ENCODE measurements around the gene AMBRA1. TPM values are rescaled to one million over a fixed set of nuclear protein-coding genes. Genes with fewer than 3 reads are reported as not detected.

The AMBRA1 gene, protein sequence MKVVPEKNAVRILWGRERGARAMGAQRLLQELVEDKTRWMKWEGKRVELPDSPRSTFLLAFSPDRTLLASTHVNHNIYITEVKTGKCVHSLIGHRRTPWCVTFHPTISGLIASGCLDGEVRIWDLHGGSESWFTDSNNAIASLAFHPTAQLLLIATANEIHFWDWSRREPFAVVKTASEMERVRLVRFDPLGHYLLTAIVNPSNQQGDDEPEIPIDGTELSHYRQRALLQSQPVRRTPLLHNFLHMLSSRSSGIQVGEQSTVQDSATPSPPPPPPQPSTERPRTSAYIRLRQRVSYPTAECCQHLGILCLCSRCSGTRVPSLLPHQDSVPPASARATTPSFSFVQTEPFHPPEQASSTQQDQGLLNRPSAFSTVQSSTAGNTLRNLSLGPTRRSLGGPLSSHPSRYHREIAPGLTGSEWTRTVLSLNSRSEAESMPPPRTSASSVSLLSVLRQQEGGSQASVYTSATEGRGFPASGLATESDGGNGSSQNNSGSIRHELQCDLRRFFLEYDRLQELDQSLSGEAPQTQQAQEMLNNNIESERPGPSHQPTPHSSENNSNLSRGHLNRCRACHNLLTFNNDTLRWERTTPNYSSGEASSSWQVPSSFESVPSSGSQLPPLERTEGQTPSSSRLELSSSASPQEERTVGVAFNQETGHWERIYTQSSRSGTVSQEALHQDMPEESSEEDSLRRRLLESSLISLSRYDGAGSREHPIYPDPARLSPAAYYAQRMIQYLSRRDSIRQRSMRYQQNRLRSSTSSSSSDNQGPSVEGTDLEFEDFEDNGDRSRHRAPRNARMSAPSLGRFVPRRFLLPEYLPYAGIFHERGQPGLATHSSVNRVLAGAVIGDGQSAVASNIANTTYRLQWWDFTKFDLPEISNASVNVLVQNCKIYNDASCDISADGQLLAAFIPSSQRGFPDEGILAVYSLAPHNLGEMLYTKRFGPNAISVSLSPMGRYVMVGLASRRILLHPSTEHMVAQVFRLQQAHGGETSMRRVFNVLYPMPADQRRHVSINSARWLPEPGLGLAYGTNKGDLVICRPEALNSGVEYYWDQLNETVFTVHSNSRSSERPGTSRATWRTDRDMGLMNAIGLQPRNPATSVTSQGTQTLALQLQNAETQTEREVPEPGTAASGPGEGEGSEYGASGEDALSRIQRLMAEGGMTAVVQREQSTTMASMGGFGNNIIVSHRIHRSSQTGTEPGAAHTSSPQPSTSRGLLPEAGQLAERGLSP (N-terminal part only)
- 21.8 and 24.6 TPM in 2 replicates for total RNA-seq (2014; rRNA removed; shearing (Covaris generic))
- total RNA-seq (2022) = 30.7 and 35.2 TPM in 2 replicates
- Bru-seq, nascent RNA = percentile 78 among the genes with signal in this experiment
- BruChase-seq, experiment 1, labeled RNA remaining after a 6-hour chase = percentile 74 among the genes with signal in this experiment
- percentile 70 among the genes with signal in this experiment for BruChase-seq, experiment 2, labeled RNA remaining after a 2-hour chase
- long read RNA-seq, partial matches to known transcripts = 4 of 17 reads
- long read RNA-seq, other reads (novel, unspliced or antisense) = 13 of 17 reads

DNA sequence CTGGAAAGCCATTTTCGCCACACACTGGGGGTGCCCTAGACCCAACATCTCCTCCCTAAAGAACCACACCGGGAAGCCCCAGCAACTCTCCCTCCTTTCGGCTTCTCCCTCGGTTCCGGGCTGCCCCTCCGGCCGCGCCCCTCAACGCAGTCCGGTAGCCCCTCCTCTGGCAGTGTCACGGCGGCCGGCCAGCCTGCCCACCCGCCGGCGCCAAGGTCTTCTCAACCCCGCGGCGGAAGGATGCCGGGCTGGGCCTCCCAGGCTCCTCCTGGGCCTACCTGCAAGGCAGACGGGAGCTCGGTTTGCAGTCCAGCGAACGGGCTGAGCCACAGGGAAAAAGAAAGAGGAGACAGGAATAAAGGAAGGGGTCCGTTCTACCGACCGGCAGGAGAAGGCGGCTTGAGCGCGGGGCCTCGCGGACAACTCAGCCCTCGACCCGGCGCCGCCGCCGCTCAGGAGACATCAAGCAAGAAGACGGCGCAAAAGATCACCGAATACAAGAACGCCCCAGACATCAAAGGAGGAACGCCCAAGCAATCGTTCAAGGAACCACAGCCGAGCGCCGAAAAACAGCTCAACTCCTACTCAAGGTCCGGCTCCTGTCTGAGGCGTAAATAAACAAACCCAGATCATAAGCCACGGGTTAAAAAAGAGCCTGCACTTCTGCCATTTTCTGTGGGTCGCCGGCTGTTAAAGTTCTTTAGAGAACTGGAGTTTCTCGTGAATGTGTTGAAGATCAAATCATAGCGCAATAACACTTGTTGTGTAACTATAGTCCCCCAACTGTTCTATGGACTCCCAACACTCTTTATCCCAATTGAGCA is at the start of gene AMBRA1:
TSS of gene AMBRA1 (minus strand) at position 474 of the 824 bp plus-strand sequence. CDS start 45,643 bp downstream, outside the sequence.
- TF ChIP-seq EZH2phosphoT487 (IDR thresholded peaks at IDR 0.05; ENCODE audit: borderline replicate concordance, low read depth, low read length) = no peak
- TF ChIP-seq, protein P1, sequence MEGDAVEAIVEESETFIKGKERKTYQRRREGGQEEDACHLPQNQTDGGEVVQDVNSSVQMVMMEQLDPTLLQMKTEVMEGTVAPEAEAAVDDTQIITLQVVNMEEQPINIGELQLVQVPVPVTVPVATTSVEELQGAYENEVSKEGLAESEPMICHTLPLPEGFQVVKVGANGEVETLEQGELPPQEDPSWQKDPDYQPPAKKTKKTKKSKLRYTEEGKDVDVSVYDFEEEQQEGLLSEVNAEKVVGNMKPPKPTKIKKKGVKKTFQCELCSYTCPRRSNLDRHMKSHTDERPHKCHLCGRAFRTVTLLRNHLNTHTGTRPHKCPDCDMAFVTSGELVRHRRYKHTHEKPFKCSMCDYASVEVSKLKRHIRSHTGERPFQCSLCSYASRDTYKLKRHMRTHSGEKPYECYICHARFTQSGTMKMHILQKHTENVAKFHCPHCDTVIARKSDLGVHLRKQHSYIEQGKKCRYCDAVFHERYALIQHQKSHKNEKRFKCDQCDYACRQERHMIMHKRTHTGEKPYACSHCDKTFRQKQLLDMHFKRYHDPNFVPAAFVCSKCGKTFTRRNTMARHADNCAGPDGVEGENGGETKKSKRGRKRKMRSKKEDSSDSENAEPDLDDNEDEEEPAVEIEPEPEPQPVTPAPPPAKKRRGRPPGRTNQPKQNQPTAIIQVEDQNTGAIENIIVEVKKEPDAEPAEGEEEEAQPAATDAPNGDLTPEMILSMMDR (conservative IDR thresholded peaks at IDR 0.05; ENCODE audit: low read length) = no peak
- no peaks in the 10 kb centered on the region; the same call in 1 of the 2 replicates for H3K36me3 ChIP-seq (ENCODE audit: insufficient read depth, low read length)
- ChIA-PET POLR2A (interaction anchor here (0.6 to 1.6 kb wide), 5 partner anchors 15 to 180 kb away, joined by 3 to 6 read pairs (median 4); no protein-coding TSS in a partner anchor), CTCF (ENCODE audit: unreplicated experiment) (interaction anchor here (1.2 to 1.3 kb wide), 2 partner anchors 22 to 24 kb away, joined by 3 read pairs; partner anchors contain the start of gene ATG13)
- peaks cover 50% of the 10 kb centered on the region for H3K79me2 ChIP-seq (ENCODE audit: insufficient read depth, low read depth, low read length)
- no peaks in the 10 kb centered on the region for H3K9me2 ChIP-seq (ENCODE audit: insufficient read depth, low read length)
- H2AFZ ChIP-seq (ENCODE audit: low read length) = peak within 1 kb of the TSS; percentile 96
- peaks cover 13% of the 10 kb centered on the region; the same call in 1 of the 2 replicates for H4K20me1 ChIP-seq (ENCODE audit: insufficient read depth, low read length)
- peaks cover 22% of the 10 kb centered on the region for H3K4me1 ChIP-seq (ENCODE audit: insufficient read depth, low read length, poor library complexity, severe bottlenecking)
- TSS peak; percentile 63 for BruUV-seq (replicated peaks)
- H3K4me2 ChIP-seq (ENCODE audit: low read length) = peak within 1 kb of the TSS; percentile 94
- H3K9me3 ChIP-seq (ENCODE audit: low read length) = no peaks in the 10 kb centered on the region
- peak within 1 kb of the TSS; percentile 36 for H3K27ac ChIP-seq (ENCODE audit: low read depth, low read length, poor library complexity, severe bottlenecking)
- DNase-seq (ENCODE audit: low spot score) = peak; percentile 94
- intact Hi-C loops (cut with micrococcal nuclease; ENCODE audit: unreplicated experiment) = loop anchor here (2.0 kb wide), 1 partner anchor 23 kb away; the partner anchor contains the start of genes ATG13 and HARBI1
- H3K4me3 ChIP-seq (ENCODE audit: low read depth, low read length, poor library complexity, severe bottlenecking) = peak within 1 kb of the TSS; percentile 85

DNA sequence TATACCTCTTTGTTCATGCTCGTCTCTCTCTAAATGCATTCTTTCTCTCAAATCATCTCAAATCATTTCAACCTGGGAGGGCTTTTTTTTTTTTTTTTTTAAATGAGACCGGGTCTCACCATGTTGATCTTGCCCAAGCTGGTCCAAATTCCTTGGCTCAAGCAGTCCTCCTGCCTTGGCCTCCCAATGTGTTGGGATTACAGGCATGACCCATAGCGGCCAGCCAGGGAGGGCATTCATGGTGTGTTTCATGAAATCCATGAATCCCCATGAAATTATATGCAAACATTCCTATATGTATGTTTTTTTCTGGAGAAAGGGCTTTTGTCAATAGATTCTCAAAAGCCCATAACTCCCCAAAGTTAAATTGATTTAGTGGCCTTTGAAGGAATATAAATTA is 49.7 kb upstream of the AMBRA1 start:
- H4K20me1 ChIP-seq (ENCODE audit: insufficient read depth, low read length) = no peaks in the 10 kb centered on the region
- ChIA-PET CTCF (ENCODE audit: unreplicated experiment) (no interaction called here), POLR2A (interaction anchor here (0.6 to 1.6 kb wide), 7 partner anchors 13 to 189 kb away, joined by 3 to 4 read pairs (median 3); no protein-coding TSS in a partner anchor)
- no peak overlapping the region for H3K4me3 ChIP-seq (ENCODE audit: low read depth, low read length, poor library complexity, severe bottlenecking)
- no peaks in the 10 kb centered on the region for H3K4me1 ChIP-seq (ENCODE audit: insufficient read depth, low read length, poor library complexity, severe bottlenecking)
- peaks cover 5% of the 10 kb centered on the region; the same call in 1 of the 2 replicates for H3K9me3 ChIP-seq (ENCODE audit: low read length)
- intact Hi-C loops (cut with micrococcal nuclease; ENCODE audit: unreplicated experiment) = no loop called here
- DNase-seq (ENCODE audit: low spot score) = no peak
- H3K36me3 ChIP-seq (ENCODE audit: insufficient read depth, low read length) = peaks cover 64% of the 10 kb centered on the region
- no peak overlapping the region for H3K27ac ChIP-seq (ENCODE audit: low read depth, low read length, poor library complexity, severe bottlenecking)
- H3K4me2 ChIP-seq (ENCODE audit: low read length) = no peak overlapping the region
- H3K79me2 ChIP-seq (ENCODE audit: insufficient read depth, low read depth, low read length) = no peaks in the 10 kb centered on the region
- TF ChIP-seq, protein P1 (conservative IDR thresholded peaks at IDR 0.05; ENCODE audit: low read length) = no peak
- no peak for TF ChIP-seq EZH2phosphoT487 (IDR thresholded peaks at IDR 0.05; ENCODE audit: borderline replicate concordance, low read depth, low read length)
- no TSS peak for BruUV-seq (replicated peaks)
- H2AFZ ChIP-seq (ENCODE audit: low read length) = no peak overlapping the region
- H3K9me2 ChIP-seq (ENCODE audit: insufficient read depth, low read length) = no peaks in the 10 kb centered on the region
